A673 (cell line): ENCODE results near the gene ITPR1. TPM values are rescaled to one million over a fixed set of nuclear protein-coding genes. Genes with fewer than 3 reads are reported as not detected.

Experiments
- BruUV-seq: library from RNA; stranded (reverse); fragments of 400-500 nt; replicated peaks from 2 replicates; lab custom pipeline; 2021; lab: Mats Ljungman, UMichigan
- CTCF ChIA-PET: fragments of 300-600 bp; sonication (Branson Sonifier 250); formaldehyde crosslinking; loops from one replicate; lab custom pipeline; 2022; ENCODE audit warnings: antibody characterized with exemption; lab: Charles Lee
- POLR2A ChIA-PET: fragments of 300-600 bp; sonication (Branson Sonifier 250); formaldehyde crosslinking; loops from one replicate; lab custom pipeline; 2022; ENCODE audit warnings: antibody characterized with exemption; ENCODE audit not compliant: low non-redundant PET; lab: Charles Lee
- DNase-seq: peaks from one replicate; pipeline ENCODE4 v3.0.0-alpha.2; 2015; ENCODE audit warnings: low spot score
- H3K27ac ChIP-seq: fragments of 200-600 bp; sonication (generic); 2 replicates; pipeline ENCODE4 v1.5.1; 2016; ENCODE audit warnings: mixed run types, low read depth, mild to moderate bottlenecking, mixed read lengths, antibody characterized with exemption, low read length; ENCODE audit not compliant: poor library complexity, severe bottlenecking
- H3K27me3 ChIP-seq: fragments of 200-600 bp; sonication (generic); replicated peaks from 2 replicates; pipeline ENCODE4 v1.6.1; 2017; ENCODE audit warnings: mixed run types, low read depth, mild to moderate bottlenecking, mixed read lengths, antibody characterized with exemption, low read length; ENCODE audit not compliant: insufficient read depth, poor library complexity
- H3K36me3 ChIP-seq: fragments of 200-600 bp; sonication (generic); 2 replicates; pipeline ENCODE4 v1.6.1; 2016; ENCODE audit warnings: mixed run types, mild to moderate bottlenecking, mixed read lengths, antibody characterized with exemption, low read length; ENCODE audit not compliant: insufficient read depth, poor library complexity, severe bottlenecking
- H3K4me1 ChIP-seq: fragments of 200-600 bp; sonication (generic); 2 replicates; pipeline ENCODE4 v1.6.1; 2017; ENCODE audit warnings: mixed run types, mild to moderate bottlenecking, mixed read lengths, antibody characterized with exemption, low read length; ENCODE audit not compliant: insufficient read depth, poor library complexity, severe bottlenecking
- H3K4me3 ChIP-seq: fragments of 200-600 bp; sonication (generic); 2 replicates; pipeline ENCODE4 v1.5.1; 2016; ENCODE audit warnings: low read depth, mixed run types, mild to moderate bottlenecking, mixed read lengths, low read length; ENCODE audit not compliant: poor library complexity, severe bottlenecking
- H3K9me3 ChIP-seq: fragments of 200-600 bp; sonication (generic); 2 replicates; pipeline ENCODE4 v1.6.1; 2016; ENCODE audit warnings: mixed run types, low read depth, mild to moderate bottlenecking, mixed read lengths, antibody characterized with exemption, low read length; ENCODE audit not compliant: poor library complexity, severe bottlenecking
- EZH2 ChIP-seq: fragments of 200-600 bp; sonication (generic); IDR thresholded peaks from 2 replicates; pipeline ENCODE4 v1.6.1; 2017; ENCODE audit warnings: borderline replicate concordance, low read depth, mild to moderate bottlenecking, mixed read lengths, antibody characterized with exemption, low read length; ENCODE audit not compliant: poor library complexity, severe bottlenecking
- intact Hi-C: fragments of 100-400 bp; cut with micrococcal nuclease; formaldehyde crosslinking; loops from one replicate; pipeline ENCODE4 v1.10.0; 2022; ENCODE audit not compliant: unreplicated experiment
- total RNA-seq: library from RNA; stranded (reverse); gene quantifications from 2 replicates; pipeline ENCODE4 v1.2.3, GENCODE V29; 2021
- TF ChIP-seq, protein P1 (sequence below): fragments of 300-800, 200-600 bp; sonication (generic); conservative IDR thresholded peaks from 2 replicates; pipeline ENCODE4 v1.5.1; 2017; ENCODE audit warnings: low read depth, mild to moderate bottlenecking, antibody characterized with exemption, low read length, moderate library complexity, mixed read lengths

The ITPR1 gene
- total RNA-seq, 1 experiment from 2014 or later = 8.6 TPM

DNA sequence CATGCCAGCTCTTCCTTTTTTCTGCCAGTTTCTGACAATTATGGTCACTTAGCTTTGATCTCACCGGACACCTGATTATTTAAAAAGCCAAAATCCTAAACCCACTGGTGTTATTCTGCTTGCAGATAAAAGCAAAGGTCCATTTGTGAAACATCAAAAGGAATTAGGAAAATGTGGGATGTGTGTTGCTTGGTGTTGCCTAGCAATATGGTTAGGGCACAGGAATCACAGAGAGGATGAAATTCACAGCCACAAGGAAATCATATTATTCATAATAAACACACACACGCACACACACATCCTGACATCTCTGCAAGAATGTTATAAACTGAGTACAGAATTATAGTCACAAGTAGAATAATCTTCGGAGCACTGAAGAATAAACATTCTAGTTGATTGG, 396.7 kb downstream of the ITPR1 start:
- Histone ChIP-seq H3K4me1 (no peaks in the 10 kb centered on the region), H3K4me3 (no peak overlapping the region), H3K27me3 (no peaks in the 10 kb centered on the region), H3K9me3 (no peaks in the 10 kb centered on the region), H3K36me3 (no peaks in the 10 kb centered on the region), H3K27ac (no peak overlapping the region)
- ChIA-PET CTCF (no interaction called here), POLR2A (no interaction called here)
- intact Hi-C loops = no loop called here
- TF ChIP-seq, protein P1, sequence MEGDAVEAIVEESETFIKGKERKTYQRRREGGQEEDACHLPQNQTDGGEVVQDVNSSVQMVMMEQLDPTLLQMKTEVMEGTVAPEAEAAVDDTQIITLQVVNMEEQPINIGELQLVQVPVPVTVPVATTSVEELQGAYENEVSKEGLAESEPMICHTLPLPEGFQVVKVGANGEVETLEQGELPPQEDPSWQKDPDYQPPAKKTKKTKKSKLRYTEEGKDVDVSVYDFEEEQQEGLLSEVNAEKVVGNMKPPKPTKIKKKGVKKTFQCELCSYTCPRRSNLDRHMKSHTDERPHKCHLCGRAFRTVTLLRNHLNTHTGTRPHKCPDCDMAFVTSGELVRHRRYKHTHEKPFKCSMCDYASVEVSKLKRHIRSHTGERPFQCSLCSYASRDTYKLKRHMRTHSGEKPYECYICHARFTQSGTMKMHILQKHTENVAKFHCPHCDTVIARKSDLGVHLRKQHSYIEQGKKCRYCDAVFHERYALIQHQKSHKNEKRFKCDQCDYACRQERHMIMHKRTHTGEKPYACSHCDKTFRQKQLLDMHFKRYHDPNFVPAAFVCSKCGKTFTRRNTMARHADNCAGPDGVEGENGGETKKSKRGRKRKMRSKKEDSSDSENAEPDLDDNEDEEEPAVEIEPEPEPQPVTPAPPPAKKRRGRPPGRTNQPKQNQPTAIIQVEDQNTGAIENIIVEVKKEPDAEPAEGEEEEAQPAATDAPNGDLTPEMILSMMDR = no peak
- TF ChIP-seq EZH2 = no peak
- no TSS peak for BruUV-seq
- no peak for DNase-seq

DNA sequence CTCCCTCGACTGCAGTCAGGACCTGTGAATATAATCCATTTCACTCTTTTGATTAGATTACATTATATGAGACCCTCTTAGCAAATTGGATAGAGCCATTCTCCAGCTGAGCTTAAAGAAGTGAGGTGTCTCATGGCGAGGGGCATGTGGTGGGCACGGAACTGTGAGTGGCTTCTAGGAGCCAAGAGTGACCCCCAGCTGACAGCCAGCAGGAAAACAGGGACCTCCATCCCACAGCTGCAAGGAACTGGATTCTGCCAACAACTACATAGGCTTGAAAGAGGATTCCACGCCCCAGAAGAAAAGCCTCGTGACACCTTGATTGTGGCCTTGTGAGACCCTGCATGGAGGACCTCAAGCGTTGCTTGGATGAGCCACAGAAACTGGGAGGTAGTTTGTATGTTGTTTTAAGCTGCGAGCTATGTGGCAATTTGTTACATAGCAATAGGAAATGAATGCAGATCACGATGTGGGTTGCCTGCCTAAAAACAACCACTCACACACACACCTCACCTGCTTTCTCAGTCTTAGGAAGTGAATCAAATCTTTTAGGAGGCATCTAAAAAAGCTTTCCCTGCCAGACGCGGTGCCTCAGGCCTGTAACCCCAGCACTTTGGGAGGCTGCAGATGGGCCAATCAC, 401.9 kb downstream of the ITPR1 start:
- Histone ChIP-seq H3K27ac (no peak overlapping the region), H3K4me1 (no peaks in the 10 kb centered on the region), H3K9me3 (no peaks in the 10 kb centered on the region), H3K4me3 (no peak overlapping the region), H3K27me3 (no peaks in the 10 kb centered on the region), H3K36me3 (no peaks in the 10 kb centered on the region)
- intact Hi-C loops = no loop called here
- no TSS peak for BruUV-seq
- POLR2A ChIA-PET = no interaction called here
- CTCF ChIA-PET = no interaction called here
- DNase-seq = no peak
- no peak for TF ChIP-seq EZH2
- TF ChIP-seq, protein P1 = no peak

DNA sequence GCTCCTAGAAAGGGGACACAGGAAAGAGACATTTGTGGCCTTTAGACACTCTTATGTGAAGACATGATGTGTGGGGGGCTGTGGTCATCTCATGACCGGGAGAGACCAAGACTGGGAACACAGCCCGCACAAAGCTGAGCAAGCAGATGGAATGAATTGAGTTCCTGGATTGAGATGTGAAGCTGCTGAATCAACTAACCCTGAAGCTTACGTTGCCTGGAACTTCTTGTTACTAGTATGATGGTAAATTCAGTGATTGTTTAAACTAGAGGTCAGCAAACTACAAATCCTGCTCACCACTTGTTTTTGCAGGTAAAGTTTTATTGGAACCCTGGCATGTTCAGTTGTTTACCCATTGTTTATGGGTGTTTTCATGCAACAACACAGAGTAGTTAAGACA, 402.7 kb downstream of the ITPR1 start:
- Histone ChIP-seq H3K27ac (no peak overlapping the region), H3K27me3 (no peaks in the 10 kb centered on the region), H3K4me1 (no peaks in the 10 kb centered on the region), H3K4me3 (no peak overlapping the region), H3K9me3 (no peaks in the 10 kb centered on the region), H3K36me3 (no peaks in the 10 kb centered on the region)
- TF ChIP-seq, protein P1 = no peak
- no peak for TF ChIP-seq EZH2
- ChIA-PET POLR2A (no interaction called here), CTCF (no interaction called here)
- DNase-seq = no peak
- intact Hi-C loops = no loop called here
- BruUV-seq = no TSS peak

Other genes with a start within 250 kb of the ITPR1 start
- gene SETMAR, start 190.0 kb upstream of the ITPR1 start, total RNA-seq = 25.0 and 25.8 TPM in 2 replicates
- gene SUMF1, start 26.1 kb upstream of the ITPR1 start, total RNA-seq = 7.3 and 7.8 TPM in 2 replicates